ENCODE results near the gene CEP350.
"Not testable (repeated sequence)": the region's sequence is repeated elsewhere in the genome, so short reads cannot be mapped to it uniquely, and the experiment has no call there.

Gene CEP350

GRCh38 chr1:180117764-180118116 lies 163.1 kb downstream of the CEP350 start:
- DNase-seq (ENCODE audit: low spot score) (peak; percentile 32), FAIRE-seq (no peak)

GRCh38 chr1:180119837-180120236 lies 165.2 kb downstream of the CEP350 start:
- FAIRE-seq: no peak
- DNase-seq (ENCODE audit: low spot score): no peak

- FAIRE-seq (no peak), DNase-seq (ENCODE audit: low spot score) (no peak)
Observed at GRCh38 chr1:180123463-180123936, 168.9 kb downstream of the CEP350 start.

- FAIRE-seq: no peak
- no peak for DNase-seq (ENCODE audit: low spot score)
Observed at GRCh38 chr1:180130651-180131050, 176.0 kb downstream of the CEP350 start.

GRCh38 chr1:180131510-180131909 lies 176.9 kb downstream of the CEP350 start:
- DNase-seq (ENCODE audit: low spot score): no peak
- FAIRE-seq: no peak

GRCh38 chr1:180133193-180133592 lies 178.6 kb downstream of the CEP350 start:
- no peak for DNase-seq (ENCODE audit: low spot score)
- no peak for FAIRE-seq

GRCh38 chr1:180133688-180134087 lies 179.1 kb downstream of the CEP350 start:
- FAIRE-seq; DNase-seq (ENCODE audit: low spot score): not testable (repeated sequence)

- DNase-seq (ENCODE audit: low spot score) (no peak), FAIRE-seq (no peak)
Observed at GRCh38 chr1:180135535-180135934, 180.9 kb downstream of the CEP350 start.

- no peak for FAIRE-seq
- DNase-seq (ENCODE audit: low spot score): no peak
Observed at GRCh38 chr1:180136331-180136967, 181.8 kb downstream of the CEP350 start.

GRCh38 chr1:180136968-180137356 lies 182.4 kb downstream of the CEP350 start:
- no peak for DNase-seq (ENCODE audit: low spot score)
- FAIRE-seq: no peak

GRCh38 chr1:180137776-180138175 lies 183.2 kb downstream of the CEP350 start:
- no peak for DNase-seq (ENCODE audit: low spot score)
- no peak for FAIRE-seq

- FAIRE-seq: no peak
- DNase-seq (ENCODE audit: low spot score): no peak
Observed at GRCh38 chr1:180141381-180141934, 186.8 kb downstream of the CEP350 start.

GRCh38 chr1:180143359-180143758 lies 188.7 kb downstream of the CEP350 start:
- DNase-seq (ENCODE audit: low spot score) (no peak), FAIRE-seq (no peak)

- FAIRE-seq: no peak
- DNase-seq (ENCODE audit: low spot score): no peak
Observed at GRCh38 chr1:180144659-180145357, 190.2 kb downstream of the CEP350 start.

GRCh38 chr1:180145446-180145845 lies 190.8 kb downstream of the CEP350 start:
- DNase-seq (ENCODE audit: low spot score): no peak
- FAIRE-seq: no peak

GRCh38 chr1:180150982-180151381 lies 196.4 kb downstream of the CEP350 start:
- FAIRE-seq: no peak
- DNase-seq (ENCODE audit: low spot score): peak; percentile 29

- FAIRE-seq: no peak
- DNase-seq (ENCODE audit: low spot score): peak; percentile 42
Observed at GRCh38 chr1:180151508-180151907, 196.9 kb downstream of the CEP350 start.

GRCh38 chr1:180152588-180152987 lies 198.0 kb downstream of the CEP350 start:
- DNase-seq (ENCODE audit: low spot score) (no peak), FAIRE-seq (no peak)

GRCh38 chr1:180153032-180153431 lies 198.4 kb downstream of the CEP350 start:
- FAIRE-seq (no peak), DNase-seq (ENCODE audit: low spot score) (no peak)

GRCh38 chr1:180154003-180154324 lies 199.4 kb downstream of the CEP350 start:
- FAIRE-seq (no peak), DNase-seq (ENCODE audit: low spot score) (no peak)

GRCh38 chr1:180154325-180155181 lies 199.9 kb downstream of the CEP350 start, which contains the start of gene QSOX1:
Gene QSOX1, plus strand, starts transcription at chr1:180154869. Its CDS starts 39 bp downstream, at chr1:180154908.
- peak; percentile 98 for DNase-seq (ENCODE audit: low spot score)
- no peak for FAIRE-seq

GRCh38 chr1:180155182-180155682 lies 200.6 kb downstream of the CEP350 start:
- FAIRE-seq (no peak), DNase-seq (ENCODE audit: low spot score) (no peak)
